ENCODE results near the gene TDRD9.

Gene TDRD9

GRCh38 chr14:104095426-104096310 is 167.4 kb downstream of the TDRD9 start:
- no peak for DNase-seq

- DNase-seq = no peak
These were observed 168.1 kb downstream of the TDRD9 start for GRCh38 chr14:104096318-104096717.

- DNase-seq = peak; percentile 5
These were observed 168.8 kb downstream of the TDRD9 start for GRCh38 chr14:104096751-104097700.

GRCh38 chr14:104098272-104099095 is 170.2 kb downstream of the TDRD9 start:
- no peak for DNase-seq

- DNase-seq = no peak
These were observed 171.1 kb downstream of the TDRD9 start for GRCh38 chr14:104099096-104100041.

GRCh38 chr14:104100171-104101085 is 172.2 kb downstream of the TDRD9 start:
- no peak for DNase-seq

- no peak for DNase-seq
These were observed 172.9 kb downstream of the TDRD9 start for GRCh38 chr14:104101086-104101621.

- no peak for DNase-seq
These were observed 173.5 kb downstream of the TDRD9 start for GRCh38 chr14:104101651-104102281.
